Testis (tissue), 3 donors: ENCODE results near the gene DIAPH3. TPM values are rescaled to one million over a fixed set of nuclear protein-coding genes. Genes with fewer than 3 reads are reported as not detected.

Experiments used
- DNase-seq: peaks from one replicate; pipeline ENCODE4 v3.0.0-alpha.2; 2019
- H3K27ac ChIP-seq, 2 donors: fragments of 200-600 bp; sonication (generic); one replicate each; pipeline ENCODE4 v1.5.1; 2019
- H3K27me3 ChIP-seq: fragments of 200-600 bp; sonication (generic); one replicate; pipeline ENCODE4 v1.5.1; 2019
- H3K36me3 ChIP-seq: fragments of 200-600 bp; sonication (generic); one replicate; pipeline ENCODE4 v1.5.1; 2017; ENCODE audit warnings: low read depth; ENCODE audit errors: missing control alignments
- H3K4me1 ChIP-seq: fragments of 200-600 bp; sonication (generic); one replicate; pipeline ENCODE4 v1.5.1; 2019
- H3K4me3 ChIP-seq, 2 donors: fragments of 200-600 bp; sonication (generic); one replicate each; pipeline ENCODE4 v1.5.1; 2017 to 2019
- H3K9me3 ChIP-seq: fragments of 200-600 bp; sonication (generic); one replicate; pipeline ENCODE4 v1.5.1; 2017
- POLR2A ChIP-seq: fragments of 450-650 bp; IDR thresholded peaks from one replicate; pipeline ENCODE4 v1.6.1; 2017; ENCODE audit warnings: antibody characterized with exemption, mild to moderate bottlenecking, moderate library complexity
- WGBS, 2 donors: methylation state at CpG; one replicate each; pipeline ENCODE4 v1.1.5; 2018; 5-methylcytosine and 5-hydroxymethylcytosine counted together
- intact Hi-C: fragments of 100-400 bp; cut with DNase I; formaldehyde crosslinking; loops from one replicate; pipeline ENCODE4 v1.15.1; 2023; ENCODE audit warnings: low total_unique reads
- polyA plus RNA-seq: library from polyadenylated mRNA; stranded (reverse); fragments of 350-450 nt; fragmentation: Illumina TruSeq; extraction: RNeasy Lipid Tissue Mini Kit (QIAGEN cat#74804); gene quantifications from one replicate; pipeline ENCODE4 v1.2.3, GENCODE V29; 2014; ENCODE audit warnings: low read depth, low replicate concordance; ENCODE audit not compliant: insufficient read depth
- total RNA-seq, 2 donors: library from RNA; depleted of rRNA; stranded (reverse); fragments of >200 nt; gene quantifications; one replicate each; pipeline ENCODE4 v1.2.3, GENCODE V29; 2016
- TF ChIP-seq, protein P1 (sequence below), 3 experiments: fragments of 450-650 bp in 2 of 3; fragments of 200-600 bp in 1 of 3; sonication (generic) in 1 of 3; IDR thresholded peaks; one replicate each; pipeline ENCODE4 v1.5.1; 2016 to 2019; ENCODE audit warnings: antibody characterized with exemption in 3 of 3, mild to moderate bottlenecking in 2 of 3, moderate library complexity in 1 of 3

The DIAPH3 gene
- total and polyA plus RNA-seq, 3 donors from 2014 or later = 12.5 to 30.3 (median 18.7) TPM

DNA sequence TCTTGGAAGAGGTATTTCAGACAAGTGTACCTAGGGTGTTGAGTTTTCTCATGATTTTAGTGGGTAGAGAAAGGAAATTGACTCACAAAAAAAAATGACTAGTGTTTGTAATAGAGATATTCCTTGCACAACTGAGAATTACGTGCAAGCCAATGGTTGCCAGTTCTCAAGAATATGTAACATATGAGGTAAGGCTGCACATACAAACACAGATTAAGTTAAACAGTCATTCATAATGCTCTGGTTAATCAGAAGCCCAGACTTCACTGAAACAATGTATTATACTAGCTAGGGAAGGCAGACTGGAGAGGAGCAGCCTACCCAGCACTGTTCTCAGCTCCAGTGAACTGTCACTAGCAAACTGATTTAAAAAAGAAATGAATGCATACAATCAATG is 418.3 kb downstream of the DIAPH3 start:
- H3K4me3 ChIP-seq = no peak overlapping the region
- no peaks in the 10 kb centered on the region for H3K27me3 ChIP-seq
- 54 to 57% methylated on average over 1 of the region's 1 CpG for WGBS, 2 donors
- no peak overlapping the region for H3K27ac ChIP-seq
- TF ChIP-seq POLR2A = no peak
- TF ChIP-seq, protein P1, sequence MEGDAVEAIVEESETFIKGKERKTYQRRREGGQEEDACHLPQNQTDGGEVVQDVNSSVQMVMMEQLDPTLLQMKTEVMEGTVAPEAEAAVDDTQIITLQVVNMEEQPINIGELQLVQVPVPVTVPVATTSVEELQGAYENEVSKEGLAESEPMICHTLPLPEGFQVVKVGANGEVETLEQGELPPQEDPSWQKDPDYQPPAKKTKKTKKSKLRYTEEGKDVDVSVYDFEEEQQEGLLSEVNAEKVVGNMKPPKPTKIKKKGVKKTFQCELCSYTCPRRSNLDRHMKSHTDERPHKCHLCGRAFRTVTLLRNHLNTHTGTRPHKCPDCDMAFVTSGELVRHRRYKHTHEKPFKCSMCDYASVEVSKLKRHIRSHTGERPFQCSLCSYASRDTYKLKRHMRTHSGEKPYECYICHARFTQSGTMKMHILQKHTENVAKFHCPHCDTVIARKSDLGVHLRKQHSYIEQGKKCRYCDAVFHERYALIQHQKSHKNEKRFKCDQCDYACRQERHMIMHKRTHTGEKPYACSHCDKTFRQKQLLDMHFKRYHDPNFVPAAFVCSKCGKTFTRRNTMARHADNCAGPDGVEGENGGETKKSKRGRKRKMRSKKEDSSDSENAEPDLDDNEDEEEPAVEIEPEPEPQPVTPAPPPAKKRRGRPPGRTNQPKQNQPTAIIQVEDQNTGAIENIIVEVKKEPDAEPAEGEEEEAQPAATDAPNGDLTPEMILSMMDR (IDR thresholded peaks at IDR 0.05) = no peak
- DNase-seq = no peak
- no peaks in the 10 kb centered on the region for H3K9me3 ChIP-seq
- H3K36me3 ChIP-seq = no peaks in the 10 kb centered on the region
- no peaks in the 10 kb centered on the region for H3K4me1 ChIP-seq
- intact Hi-C loops = no loop called here

- no peak overlapping the region for H3K27ac ChIP-seq
- H3K36me3 ChIP-seq = no peaks in the 10 kb centered on the region
- intact Hi-C loops = no loop called here
- H3K4me3 ChIP-seq = no peak overlapping the region
- H3K27me3 ChIP-seq = no peaks in the 10 kb centered on the region
- H3K4me1 ChIP-seq = no peaks in the 10 kb centered on the region
- no peak for TF ChIP-seq POLR2A
- TF ChIP-seq, protein P1 (IDR thresholded peaks at IDR 0.05) = no peak
- DNase-seq = no peak
- no peaks in the 10 kb centered on the region for H3K9me3 ChIP-seq
- 71 to 84% methylated on average over 2 of the region's 2 CpGs for WGBS, 2 donors
Observed at GRCh38 chr13:59744747-59745391, 418.9 kb downstream of the DIAPH3 start.

GRCh38 chr13:59743195-59743594 is 420.5 kb downstream of the DIAPH3 start:
- Histone ChIP-seq H3K27me3 (no peaks in the 10 kb centered on the region), H3K4me1 (no peaks in the 10 kb centered on the region), H3K36me3 (no peaks in the 10 kb centered on the region), H3K4me3 (no peak overlapping the region), H3K9me3 (no peaks in the 10 kb centered on the region), H3K27ac (no peak overlapping the region)
- TF ChIP-seq, protein P1 (IDR thresholded peaks at IDR 0.05) = no peak
- TF ChIP-seq POLR2A = no peak
- no peak for DNase-seq
- intact Hi-C loops = no loop called here
- 82 to 83% methylated on average over 3 of the region's 3 CpGs for WGBS, 2 donors

DNA sequence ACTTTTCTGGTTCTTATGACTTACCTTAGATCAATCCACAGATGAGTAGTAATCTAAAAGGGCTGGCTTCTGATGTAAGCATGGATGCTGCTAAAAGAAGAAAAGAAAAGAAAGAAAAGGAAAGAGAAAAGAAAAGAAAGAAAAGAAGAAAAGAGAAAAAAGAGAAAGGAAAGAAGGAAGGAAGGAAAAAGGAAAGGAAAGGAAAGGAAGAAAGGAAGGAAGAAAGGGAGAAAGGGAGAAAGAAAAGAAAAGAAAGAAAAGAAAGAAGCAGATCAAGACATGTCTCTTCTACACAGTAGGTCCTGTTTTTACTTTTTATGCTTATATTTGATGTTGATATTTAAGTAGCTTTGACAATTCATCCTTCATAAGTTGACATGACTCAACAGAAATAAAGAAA is 421.3 kb downstream of the DIAPH3 start:
- no peaks in the 10 kb centered on the region for H3K27me3 ChIP-seq
- intact Hi-C loops = no loop called here

More for the DNA sequence above, 421.3 kb downstream of the DIAPH3 start:
- no peak overlapping the region for H3K4me3 ChIP-seq
- DNase-seq = no peak
- no peak overlapping the region for H3K27ac ChIP-seq
- TF ChIP-seq POLR2A = no peak
- TF ChIP-seq, protein P1 (IDR thresholded peaks at IDR 0.05) = no peak
- no peaks in the 10 kb centered on the region for H3K36me3 ChIP-seq
- H3K4me1 ChIP-seq = no peaks in the 10 kb centered on the region
- H3K9me3 ChIP-seq = no peaks in the 10 kb centered on the region
